Activated naive CD4-positive, alpha-beta T cell (primary cell): ENCODE results near the gene RBKS.

Source experiments
- DNase-seq, 4 experiments: peaks; one replicate each; lab custom pipeline; 2025; lab: John Stamatoyannopoulos, UW

RBKS gene

GRCh38 chr2:27734305-27734704 lies 155.9 kb downstream of the RBKS start:
- DNase-seq = no peak
